ENCODE data around the gene RGL1. TPM values are rescaled to one million over a fixed set of nuclear protein-coding genes. Genes with fewer than 3 reads are reported as not detected.

The RGL1 gene
- total RNA-seq, 4 donors from 2014 or later = 9.3 to 36.3 (median 16.3) TPM

- no peak overlapping the region for H3K27ac ChIP-seq
- H3K36me3 ChIP-seq = no peaks in the 10 kb centered on the region
- 85 to 88% methylated on average over 8 of the region's 8 CpGs for WGBS, 2 donors
- no peak for DNase-seq
- TF ChIP-seq POLR2A (IDR thresholded peaks at IDR 0.05) = no peak
- TF ChIP-seq CTCF (IDR thresholded peaks at IDR 0.05) = no peak
- H3K9me3 ChIP-seq = no peaks in the 10 kb centered on the region
- H3K4me1 ChIP-seq = no peaks in the 10 kb centered on the region
- H3K4me3 ChIP-seq (replicated peaks in 1 of 3) = no peak overlapping the region
- intact Hi-C loops (cut with DNase I) = no loop called here
- no peaks in the 10 kb centered on the region for H3K27me3 ChIP-seq
These were observed 121.0 kb downstream of the RGL1 start for GRCh38 chr1:183925947-183926346.

- no peaks in the 10 kb centered on the region for H3K36me3 ChIP-seq
- H3K4me1 ChIP-seq = no peaks in the 10 kb centered on the region
- no peak for DNase-seq
- H3K4me3 ChIP-seq (replicated peaks in 1 of 3) = no peak overlapping the region
- intact Hi-C loops (cut with DNase I) = no loop called here
- no peaks in the 10 kb centered on the region for H3K27me3 ChIP-seq
- no peaks in the 10 kb centered on the region for H3K9me3 ChIP-seq
- TF ChIP-seq POLR2A (IDR thresholded peaks at IDR 0.05) = no peak
- 91 to 93% methylated on average over 5 of the region's 5 CpGs for WGBS, 2 donors
- no peak overlapping the region for H3K27ac ChIP-seq
These were observed 122.1 kb downstream of the RGL1 start for GRCh38 chr1:183926983-183927382.

- Histone ChIP-seq H3K9me3 (no peaks in the 10 kb centered on the region), H3K4me3 (replicated peaks in 1 of 3) (no peak overlapping the region)
These were observed 126.8 kb downstream of the RGL1 start for GRCh38 chr1:183931646-183932271.

GRCh38 chr1:183932412-183932811 lies 127.5 kb downstream of the RGL1 start:
- H3K27ac ChIP-seq = no peak overlapping the region
- peak; percentile 16 to 20 for DNase-seq
- intact Hi-C loops (cut with DNase I) = no loop called here
- TF ChIP-seq POLR2A (IDR thresholded peaks at IDR 0.05) = no peak
- no peak for TF ChIP-seq CTCF (IDR thresholded peaks at IDR 0.05)
- WGBS, 2 donors = 20 to 60% methylated on average over 1 to 15 of the region's 15 CpGs
- no peak overlapping the region for H3K4me3 ChIP-seq (replicated peaks in 1 of 3)
- H3K27me3 ChIP-seq = no peaks in the 10 kb centered on the region
- no peaks in the 10 kb centered on the region for H3K4me1 ChIP-seq
- H3K36me3 ChIP-seq = no peaks in the 10 kb centered on the region
- no peaks in the 10 kb centered on the region for H3K9me3 ChIP-seq

More at GRCh38 chr1:183931646-183932271, 126.8 kb downstream of the RGL1 start:
- DNase-seq = no peak
- WGBS, 2 donors = 81 to 85% methylated on average over 2 of the region's 2 CpGs
- Histone ChIP-seq H3K27ac (peak overlapping the region in 1 of 3 donors; percentile 38), H3K27me3 (no peaks in the 10 kb centered on the region), H3K36me3 (no peaks in the 10 kb centered on the region), H3K4me1 (no peaks in the 10 kb centered on the region)
- TF ChIP-seq POLR2A (IDR thresholded peaks at IDR 0.05) = no peak
- TF ChIP-seq CTCF (IDR thresholded peaks at IDR 0.05) = no peak
- intact Hi-C loops (cut with DNase I) = no loop called here

GRCh38 chr1:183933528-183934179 lies 128.7 kb downstream of the RGL1 start:
- Histone ChIP-seq H3K27ac (no peak overlapping the region), H3K36me3 (no peaks in the 10 kb centered on the region), H3K4me3 (replicated peaks in 1 of 3) (no peak overlapping the region), H3K27me3 (no peaks in the 10 kb centered on the region), H3K9me3 (no peaks in the 10 kb centered on the region), H3K4me1 (no peaks in the 10 kb centered on the region)
- DNase-seq = no peak
- WGBS, 2 donors = 72 to 84% methylated on average over 4 of the region's 4 CpGs
- TF ChIP-seq POLR2A (IDR thresholded peaks at IDR 0.05) (no peak), CTCF (IDR thresholded peaks at IDR 0.05) (no peak)
- intact Hi-C loops (cut with DNase I) = no loop called here
